Kidney (tissue), 14 donors: ENCODE measurements around the gene NPM3. TPM values are rescaled to one million over a fixed set of nuclear protein-coding genes. Genes with fewer than 3 reads are reported as not detected.

Experiments
- DNase-seq, 5 donors: peaks; one replicate each; pipeline ENCODE4 v3.0.0-alpha.2; 2013 to 2020
- FAIRE-seq: peaks from 2 replicates; lab custom pipeline; 2012; peaks lifted over from hg19 to GRCh38; lab: Jason Lieb, UNC
- H3K27ac ChIP-seq, 2 donors: one replicate each; pipeline ENCODE4 v1.7.0; 2013; ENCODE audit warnings: low read depth in 2 of 2, low read length in 2 of 2, inconsistent platforms in 1 of 2
- H3K27me3 ChIP-seq: one replicate; pipeline ENCODE4 v1.7.1; 2013; ENCODE audit warnings: low read length, inconsistent platforms; ENCODE audit not compliant: control insufficient read depth, insufficient read depth
- H3K36me3 ChIP-seq, 3 donors: one replicate each; pipeline versions ENCODE4 v1.7.0 to v1.7.1; 2013; ENCODE audit warnings: low read length in 3 of 3, control low read depth in 1 of 3, inconsistent platforms in 1 of 3; ENCODE audit not compliant: insufficient read depth in 3 of 3, control insufficient read depth in 2 of 3
- H3K4me1 ChIP-seq, 3 donors: one replicate each; pipeline versions ENCODE4 v1.7.0 to v1.7.1; 2013; ENCODE audit warnings: low read length in 3 of 3, inconsistent platforms in 1 of 3, low read depth in 1 of 3; ENCODE audit not compliant: control insufficient read depth in 2 of 3, insufficient read depth in 2 of 3
- H3K4me3 ChIP-seq, 3 donors: one replicate each; pipeline versions ENCODE4 v1.7.0 to v1.8.1; 2013; ENCODE audit warnings: low read length in 3 of 3, control low read depth in 1 of 3, inconsistent platforms in 1 of 3
- H3K9ac ChIP-seq, 3 donors: one replicate each; pipeline versions ENCODE4 v1.7.0 to v1.7.1; 2013; ENCODE audit warnings: low read length in 3 of 3, control low read depth in 1 of 3, inconsistent platforms in 1 of 3
- H3K9me3 ChIP-seq, 3 donors: one replicate each; pipeline versions ENCODE4 v1.7.0 to v1.7.1; 2013; ENCODE audit warnings: low read length in 3 of 3, control low read depth in 1 of 3, inconsistent platforms in 1 of 3; ENCODE audit not compliant: control insufficient read depth in 2 of 3, insufficient read depth in 1 of 3
- intact Hi-C: fragments of 100-400 bp; cut with DNase I; formaldehyde crosslinking; loops from one replicate; pipeline ENCODE4 v1.11.1; 2022
- polyA plus RNA-seq: library from polyadenylated mRNA; stranded (reverse); fragments of 350-450 nt; fragmentation: Illumina TruSeq; extraction: RNeasy Lipid Tissue Mini Kit (QIAGEN cat#74804); gene quantifications from one replicate; pipeline ENCODE4 v1.2.3, GENCODE V29; 2014; ENCODE audit warnings: low read depth, low replicate concordance; ENCODE audit not compliant: insufficient read depth
- total RNA-seq: library from RNA; stranded (reverse); fragmentation: NEBNext Ultra II Directional; extraction: Animal tissue kit (Norgen Biotek cat#: 25700); gene quantifications from one replicate; pipeline ENCODE4 v1.2.1, GENCODE V29; 2021
- TF ChIP-seq, protein P1 (sequence below): IDR thresholded peaks from 3 replicates; pipeline ENCODE4 v1.5.1; 2012; ENCODE audit warnings: mild to moderate bottlenecking, moderate library complexity, borderline replicate concordance; ENCODE audit not compliant: insufficient read depth; ENCODE audit errors: extremely low read depth
- donor health status: control.
- donor health status: control.
- donor health status: control.
- donor health status: control.
- donor health status: control.
- donor health status: DM: yes; HTN: yes; CAD: no.
- donor health status: Normal renal cell carcinoma (clear cell type).

NPM3 gene
- total and polyA plus RNA-seq, 2 donors from 2014 or later, result 23.8 to 34.0 TPM

DNA sequence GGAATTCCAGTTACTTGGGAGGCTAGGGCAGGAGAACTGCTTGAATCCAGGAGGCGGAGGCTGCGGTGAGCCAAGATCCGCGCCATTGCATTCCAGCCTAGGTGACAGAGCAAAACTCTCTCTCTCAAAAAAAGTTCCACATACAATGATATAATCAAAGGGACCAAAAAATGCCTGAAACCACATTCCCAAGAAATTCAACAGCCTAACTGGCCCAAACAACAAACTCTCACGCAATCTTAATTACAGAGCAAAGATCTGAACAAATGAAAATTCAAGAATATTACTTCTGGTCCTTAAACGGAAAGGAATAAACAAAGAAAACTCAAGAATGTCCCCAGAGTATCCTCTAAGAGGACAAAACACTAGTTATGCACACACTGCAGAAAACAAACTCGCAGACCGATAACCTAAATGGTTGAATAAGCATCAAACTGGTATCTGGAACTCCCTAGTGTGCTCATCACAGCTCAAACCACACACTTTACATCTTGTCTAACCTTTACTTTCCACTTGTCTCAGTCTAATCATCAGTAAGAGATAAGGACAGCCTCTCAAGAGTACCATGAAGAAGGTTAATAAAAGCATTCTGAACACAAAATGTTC is 31.3 kb upstream of the NPM3 start:
- Histone ChIP-seq H3K27ac (no peak overlapping the region), H3K36me3 (peaks cover 0 to 22% (median 7%) of the 10 kb centered on the region in 3 donors), H3K9ac (peak overlapping the region in 2 of 3 donors; percentile 2 to 37), H3K4me1 (peaks cover 3 to 16% (median 12%) of the 10 kb centered on the region in 3 donors), H3K27me3 (no peaks in the 10 kb centered on the region), H3K4me3 (peak overlapping the region; percentile 34 to 93 (median 92)), H3K9me3 (no peaks in the 10 kb centered on the region)
- intact Hi-C loops, result no loop called here
- TF ChIP-seq, protein P1, sequence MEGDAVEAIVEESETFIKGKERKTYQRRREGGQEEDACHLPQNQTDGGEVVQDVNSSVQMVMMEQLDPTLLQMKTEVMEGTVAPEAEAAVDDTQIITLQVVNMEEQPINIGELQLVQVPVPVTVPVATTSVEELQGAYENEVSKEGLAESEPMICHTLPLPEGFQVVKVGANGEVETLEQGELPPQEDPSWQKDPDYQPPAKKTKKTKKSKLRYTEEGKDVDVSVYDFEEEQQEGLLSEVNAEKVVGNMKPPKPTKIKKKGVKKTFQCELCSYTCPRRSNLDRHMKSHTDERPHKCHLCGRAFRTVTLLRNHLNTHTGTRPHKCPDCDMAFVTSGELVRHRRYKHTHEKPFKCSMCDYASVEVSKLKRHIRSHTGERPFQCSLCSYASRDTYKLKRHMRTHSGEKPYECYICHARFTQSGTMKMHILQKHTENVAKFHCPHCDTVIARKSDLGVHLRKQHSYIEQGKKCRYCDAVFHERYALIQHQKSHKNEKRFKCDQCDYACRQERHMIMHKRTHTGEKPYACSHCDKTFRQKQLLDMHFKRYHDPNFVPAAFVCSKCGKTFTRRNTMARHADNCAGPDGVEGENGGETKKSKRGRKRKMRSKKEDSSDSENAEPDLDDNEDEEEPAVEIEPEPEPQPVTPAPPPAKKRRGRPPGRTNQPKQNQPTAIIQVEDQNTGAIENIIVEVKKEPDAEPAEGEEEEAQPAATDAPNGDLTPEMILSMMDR, result no peak
- no peak for DNase-seq
- FAIRE-seq, result no peak

DNA sequence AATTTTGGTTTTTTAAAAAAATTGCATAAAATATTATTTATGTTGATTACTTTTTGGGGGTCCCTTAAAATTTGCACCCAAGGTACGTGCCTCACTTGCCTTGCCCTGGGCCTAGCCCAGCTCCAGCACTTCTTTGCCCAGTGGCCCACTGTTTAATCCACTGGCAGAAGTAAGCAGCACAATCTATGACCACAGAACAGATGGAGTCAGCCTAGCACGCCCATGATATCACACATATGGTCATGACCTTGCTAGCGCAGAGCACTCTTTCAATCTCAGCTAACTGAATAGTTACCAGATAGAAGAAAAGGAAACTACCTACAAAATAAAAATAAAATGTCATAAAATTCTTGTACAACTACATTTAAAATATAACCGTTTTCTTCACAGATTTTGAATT is 29.4 kb upstream of the NPM3 start:
- TF ChIP-seq, protein P1, result no peak
- no peak overlapping the region for H3K27ac ChIP-seq
- FAIRE-seq (no peak), DNase-seq (no peak)
- H3K4me1 ChIP-seq, result peaks cover 3 to 16% (median 6%) of the 10 kb centered on the region in 3 donors
- no peaks in the 10 kb centered on the region for H3K27me3 ChIP-seq
- H3K9me3 ChIP-seq, result no peaks in the 10 kb centered on the region
- peaks cover 0 to 30% (median 10%) of the 10 kb centered on the region in 3 donors for H3K36me3 ChIP-seq
- no peak overlapping the region for H3K4me3 ChIP-seq
- intact Hi-C loops, result no loop called here
- no peak overlapping the region for H3K9ac ChIP-seq

DNA sequence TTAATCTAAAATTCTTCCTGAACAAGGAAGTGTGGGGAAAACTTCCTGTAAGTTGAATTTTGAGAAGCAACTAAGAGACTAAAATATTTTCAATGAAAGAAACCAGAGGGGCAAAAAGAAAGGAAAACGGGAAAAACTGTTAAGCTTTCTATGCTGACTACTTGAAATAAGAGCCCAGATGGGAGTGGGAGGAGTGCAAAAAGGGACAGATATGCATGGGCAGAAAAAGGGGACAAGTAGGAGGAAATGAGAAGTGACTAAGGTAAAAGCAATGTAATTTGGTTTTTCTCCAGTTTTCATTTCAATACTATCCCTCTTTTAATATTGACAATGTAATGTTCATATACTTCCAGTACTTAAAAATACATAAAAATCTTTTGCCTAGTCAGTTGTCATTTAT is 23.9 kb upstream of the NPM3 start:
- Histone ChIP-seq H3K27ac (no peak overlapping the region), H3K9me3 (no peaks in the 10 kb centered on the region), H3K9ac (no peak overlapping the region), H3K36me3 (peaks cover 8 to 58% (median 24%) of the 10 kb centered on the region in 3 donors), H3K4me3 (no peak overlapping the region), H3K4me1 (no peaks in the 10 kb centered on the region), H3K27me3 (no peaks in the 10 kb centered on the region)
- DNase-seq (no peak), FAIRE-seq (no peak)
- intact Hi-C loops, result no loop called here
- TF ChIP-seq, protein P1, result no peak

DNA sequence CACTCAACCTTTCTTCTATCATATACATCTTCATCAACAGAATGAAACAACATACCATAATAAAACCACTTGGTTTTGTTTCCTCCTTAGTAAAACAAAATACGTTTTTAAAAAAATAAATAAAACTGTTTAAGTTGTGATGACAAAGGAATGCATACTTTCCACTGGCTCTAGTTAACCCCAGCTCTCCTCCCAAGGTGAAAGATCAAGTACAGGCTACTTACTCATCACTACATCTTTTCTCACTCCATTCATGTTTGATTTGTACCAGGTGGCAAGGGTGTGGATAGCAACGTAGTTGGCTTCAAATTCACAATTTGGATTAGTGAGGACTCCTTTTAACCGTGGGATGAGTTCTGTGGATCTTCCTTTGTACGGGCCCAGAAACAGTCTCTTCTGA is 20.3 kb upstream of the NPM3 start:
- no peak overlapping the region for H3K9ac ChIP-seq
- no peaks in the 10 kb centered on the region for H3K27me3 ChIP-seq
- no peaks in the 10 kb centered on the region for H3K4me1 ChIP-seq
- intact Hi-C loops, result no loop called here
- no peak overlapping the region for H3K4me3 ChIP-seq
- DNase-seq (no peak), FAIRE-seq (no peak)
- no peak overlapping the region for H3K27ac ChIP-seq
- no peaks in the 10 kb centered on the region for H3K9me3 ChIP-seq
- TF ChIP-seq, protein P1, result no peak
- peaks cover 16 to 60% (median 28%) of the 10 kb centered on the region in 3 donors for H3K36me3 ChIP-seq
